Measurements from ENCODE around the gene ZNF423.

GRCh38 chr16:49515016-49515565, 340.8 kb downstream of the ZNF423 start:
- TF ChIP-seq CTCF (IDR thresholded peaks at IDR 0.05) (no peak), POLR2A (IDR thresholded peaks at IDR 0.05) (no peak), POLR2AphosphoS5 (IDR thresholded peaks at IDR 0.05) (no peak), EP300 (IDR thresholded peaks at IDR 0.05) (no peak)
